Measurements from ENCODE around the gene GREB1.

DNA sequence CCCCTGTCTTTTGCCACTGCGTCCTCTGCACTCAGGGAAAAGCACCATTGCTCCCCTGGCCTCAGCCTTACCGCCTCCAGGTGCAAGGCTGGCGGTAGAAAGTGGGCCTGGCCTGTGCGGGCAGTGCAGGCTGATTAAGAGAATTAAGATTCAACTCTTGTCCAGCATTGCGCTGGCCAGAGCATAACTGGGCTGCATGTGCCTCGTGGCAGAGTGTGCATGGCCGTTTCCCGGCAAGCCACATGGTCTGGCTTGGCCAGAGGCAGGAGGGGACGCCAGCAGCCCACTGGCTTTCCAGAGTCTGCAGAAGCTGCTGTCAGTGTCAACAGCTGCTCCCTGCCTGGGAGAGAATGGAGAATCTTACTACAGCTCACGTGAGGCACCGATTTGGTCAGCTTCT is 123.8 kb downstream of the GREB1 start:
- no peak for TF ChIP-seq CTCF (conservative IDR thresholded peaks at IDR 0.05)
- TF ChIP-seq ZFX (IDR thresholded peaks at IDR 0.05): no peak

Data from C4-2B (cell line).